ENCODE data around the gene KCNT2.

KCNT2 gene

DNA sequence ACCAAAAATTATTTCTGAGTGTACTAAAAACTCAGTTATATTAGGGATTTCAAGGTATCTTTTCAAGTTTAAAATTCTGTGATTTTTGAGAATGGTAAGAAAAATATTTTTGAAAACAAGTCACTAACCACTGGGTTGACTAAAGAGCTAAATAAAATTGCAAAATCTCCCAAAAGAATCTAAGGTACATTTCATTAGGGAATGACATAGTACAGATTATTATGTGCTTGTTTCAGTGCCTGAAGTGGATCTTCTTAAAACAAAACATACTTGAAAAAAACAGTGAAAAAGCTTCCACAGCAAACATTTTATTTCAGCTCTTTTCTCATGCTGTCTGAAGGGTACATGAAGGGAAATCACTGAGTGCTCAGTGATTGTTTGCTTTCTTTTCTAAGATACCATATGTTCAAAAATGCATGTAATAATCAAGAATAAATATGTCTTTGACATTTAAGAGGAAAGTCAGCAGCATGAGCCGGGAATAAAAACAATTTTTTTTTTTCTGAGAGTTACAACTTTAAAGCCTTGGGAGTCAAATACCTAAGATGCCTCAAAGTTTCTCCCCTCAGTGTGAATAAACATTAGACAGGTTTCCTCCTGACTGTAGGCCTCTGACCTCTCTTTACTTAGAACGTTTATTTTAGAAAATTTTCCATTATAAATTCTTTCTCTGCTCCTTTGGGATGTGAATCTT, 200.7 kb downstream of the KCNT2 start:
- Histone ChIP-seq H3K79me2 (ENCODE audit: insufficient read depth, low read depth) (no peaks in the 10 kb centered on the region), H3K36me3 (ENCODE audit: insufficient read depth) (no peaks in the 10 kb centered on the region), H2AFZ (ENCODE audit: low read depth) (no peak overlapping the region), H3K4me3 (IDR thresholded peaks at IDR 0.05; ENCODE audit: insufficient read depth, low read depth, low read length) (no peak overlapping the region), H3K27ac (no peak overlapping the region), H3K27me3 (ENCODE audit: insufficient read depth, low read depth) (no peaks in the 10 kb centered on the region), H3K9ac (no peak overlapping the region), H4K20me1 (ENCODE audit: insufficient read depth) (no peaks in the 10 kb centered on the region), H3K4me1 (ENCODE audit: low read depth, poor library complexity, severe bottlenecking) (no peaks in the 10 kb centered on the region), H3K4me2 (no peak overlapping the region)
- TF ChIP-seq, protein P1, sequence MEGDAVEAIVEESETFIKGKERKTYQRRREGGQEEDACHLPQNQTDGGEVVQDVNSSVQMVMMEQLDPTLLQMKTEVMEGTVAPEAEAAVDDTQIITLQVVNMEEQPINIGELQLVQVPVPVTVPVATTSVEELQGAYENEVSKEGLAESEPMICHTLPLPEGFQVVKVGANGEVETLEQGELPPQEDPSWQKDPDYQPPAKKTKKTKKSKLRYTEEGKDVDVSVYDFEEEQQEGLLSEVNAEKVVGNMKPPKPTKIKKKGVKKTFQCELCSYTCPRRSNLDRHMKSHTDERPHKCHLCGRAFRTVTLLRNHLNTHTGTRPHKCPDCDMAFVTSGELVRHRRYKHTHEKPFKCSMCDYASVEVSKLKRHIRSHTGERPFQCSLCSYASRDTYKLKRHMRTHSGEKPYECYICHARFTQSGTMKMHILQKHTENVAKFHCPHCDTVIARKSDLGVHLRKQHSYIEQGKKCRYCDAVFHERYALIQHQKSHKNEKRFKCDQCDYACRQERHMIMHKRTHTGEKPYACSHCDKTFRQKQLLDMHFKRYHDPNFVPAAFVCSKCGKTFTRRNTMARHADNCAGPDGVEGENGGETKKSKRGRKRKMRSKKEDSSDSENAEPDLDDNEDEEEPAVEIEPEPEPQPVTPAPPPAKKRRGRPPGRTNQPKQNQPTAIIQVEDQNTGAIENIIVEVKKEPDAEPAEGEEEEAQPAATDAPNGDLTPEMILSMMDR (conservative IDR thresholded peaks at IDR 0.05; ENCODE audit: low read depth, low read length) = no peak

- TF ChIP-seq, protein P1 (conservative IDR thresholded peaks at IDR 0.05; ENCODE audit: low read depth, low read length) = no peak
- H3K4me1 ChIP-seq (ENCODE audit: low read depth, poor library complexity, severe bottlenecking) = no peaks in the 10 kb centered on the region
These were observed 202.4 kb downstream of the KCNT2 start for GRCh38 chr1:196405839-196406238.

DNA sequence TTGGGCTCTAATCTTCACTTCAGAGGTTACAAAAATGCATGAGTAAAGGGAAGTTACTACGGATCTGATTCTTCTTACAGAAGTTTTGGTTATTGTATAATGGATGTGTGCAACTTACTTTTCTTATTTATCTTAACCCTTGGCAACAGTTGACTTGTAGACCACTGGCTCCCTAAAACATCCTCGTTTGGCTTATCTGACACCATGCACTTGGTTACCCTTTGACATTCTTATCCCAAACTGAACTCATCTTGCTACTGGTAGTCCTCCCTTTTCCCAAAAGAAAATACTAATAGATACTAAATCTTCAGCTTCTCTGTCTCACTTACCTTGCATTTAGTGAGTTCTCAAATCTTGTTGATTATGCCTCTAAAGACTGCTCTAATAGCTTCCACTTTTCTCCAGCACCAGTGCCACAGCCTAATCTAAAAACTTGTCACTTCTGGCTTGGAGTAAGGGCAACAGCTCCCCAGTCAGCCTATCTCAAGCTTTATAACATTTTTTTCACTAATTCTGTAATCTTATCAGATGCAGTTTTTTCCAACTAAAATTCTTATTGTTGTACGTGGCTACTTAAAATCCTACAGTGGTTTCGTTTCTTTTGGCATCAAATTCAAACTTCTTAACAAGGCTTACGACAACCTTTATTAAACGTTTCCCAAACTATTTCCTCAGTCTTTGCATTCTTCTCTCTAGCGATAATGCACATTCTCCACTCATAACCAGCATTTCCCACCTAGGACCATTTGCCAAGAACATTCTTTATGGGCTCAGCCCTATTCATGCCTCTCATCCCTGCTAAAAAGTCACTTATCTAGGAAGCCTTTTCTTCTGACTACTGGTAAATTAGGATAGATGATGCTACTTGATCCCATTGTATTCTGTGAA, 204.2 kb downstream of the KCNT2 start:
- Histone ChIP-seq H2AFZ (ENCODE audit: low read depth) (no peak overlapping the region), H3K27ac (no peak overlapping the region), H3K79me2 (ENCODE audit: insufficient read depth, low read depth) (no peaks in the 10 kb centered on the region), H3K9ac (no peak overlapping the region), H3K4me2 (no peak overlapping the region), H3K4me1 (ENCODE audit: low read depth, poor library complexity, severe bottlenecking) (no peaks in the 10 kb centered on the region), H3K36me3 (ENCODE audit: insufficient read depth) (no peaks in the 10 kb centered on the region), H4K20me1 (ENCODE audit: insufficient read depth) (no peaks in the 10 kb centered on the region), H3K27me3 (ENCODE audit: insufficient read depth, low read depth) (no peaks in the 10 kb centered on the region), H3K4me3 (IDR thresholded peaks at IDR 0.05; ENCODE audit: insufficient read depth, low read depth, low read length) (no peak overlapping the region)
- TF ChIP-seq, protein P1 (conservative IDR thresholded peaks at IDR 0.05; ENCODE audit: low read depth, low read length) = no peak

More at GRCh38 chr1:196405839-196406238, 202.4 kb downstream of the KCNT2 start:
- H4K20me1 ChIP-seq (ENCODE audit: insufficient read depth) = no peaks in the 10 kb centered on the region
- H3K4me2 ChIP-seq = no peak overlapping the region
- no peaks in the 10 kb centered on the region for H3K36me3 ChIP-seq (ENCODE audit: insufficient read depth)
- H3K27me3 ChIP-seq (ENCODE audit: insufficient read depth, low read depth) = no peaks in the 10 kb centered on the region
- no peak overlapping the region for H3K9ac ChIP-seq
- H3K79me2 ChIP-seq (ENCODE audit: insufficient read depth, low read depth) = no peaks in the 10 kb centered on the region
- no peak overlapping the region for H3K27ac ChIP-seq
- H3K4me3 ChIP-seq (IDR thresholded peaks at IDR 0.05; ENCODE audit: insufficient read depth, low read depth, low read length) = no peak overlapping the region
- H2AFZ ChIP-seq (ENCODE audit: low read depth) = no peak overlapping the region

- no peak overlapping the region for H3K9ac ChIP-seq
- no peak overlapping the region for H3K4me2 ChIP-seq
- TF ChIP-seq, protein P1 (conservative IDR thresholded peaks at IDR 0.05; ENCODE audit: low read depth, low read length) = no peak
- no peak overlapping the region for H3K27ac ChIP-seq
- no peak overlapping the region for H3K4me3 ChIP-seq (IDR thresholded peaks at IDR 0.05; ENCODE audit: insufficient read depth, low read depth, low read length)
- no peaks in the 10 kb centered on the region for H4K20me1 ChIP-seq (ENCODE audit: insufficient read depth)
- no peaks in the 10 kb centered on the region for H3K79me2 ChIP-seq (ENCODE audit: insufficient read depth, low read depth)
- no peaks in the 10 kb centered on the region for H3K27me3 ChIP-seq (ENCODE audit: insufficient read depth, low read depth)
- no peak overlapping the region for H2AFZ ChIP-seq (ENCODE audit: low read depth)
- H3K4me1 ChIP-seq (ENCODE audit: low read depth, poor library complexity, severe bottlenecking) = no peaks in the 10 kb centered on the region
- H3K36me3 ChIP-seq (ENCODE audit: insufficient read depth) = no peaks in the 10 kb centered on the region
These were observed 206.3 kb downstream of the KCNT2 start for GRCh38 chr1:196401891-196402290.

Measured in KMS-11 (cell line).